Measurements from ENCODE around the gene SOCS6.
"Not testable (repeated sequence)": the region's sequence is repeated elsewhere in the genome, so short reads cannot be mapped to it uniquely, and the experiment has no call there.

SOCS6 gene, protein sequence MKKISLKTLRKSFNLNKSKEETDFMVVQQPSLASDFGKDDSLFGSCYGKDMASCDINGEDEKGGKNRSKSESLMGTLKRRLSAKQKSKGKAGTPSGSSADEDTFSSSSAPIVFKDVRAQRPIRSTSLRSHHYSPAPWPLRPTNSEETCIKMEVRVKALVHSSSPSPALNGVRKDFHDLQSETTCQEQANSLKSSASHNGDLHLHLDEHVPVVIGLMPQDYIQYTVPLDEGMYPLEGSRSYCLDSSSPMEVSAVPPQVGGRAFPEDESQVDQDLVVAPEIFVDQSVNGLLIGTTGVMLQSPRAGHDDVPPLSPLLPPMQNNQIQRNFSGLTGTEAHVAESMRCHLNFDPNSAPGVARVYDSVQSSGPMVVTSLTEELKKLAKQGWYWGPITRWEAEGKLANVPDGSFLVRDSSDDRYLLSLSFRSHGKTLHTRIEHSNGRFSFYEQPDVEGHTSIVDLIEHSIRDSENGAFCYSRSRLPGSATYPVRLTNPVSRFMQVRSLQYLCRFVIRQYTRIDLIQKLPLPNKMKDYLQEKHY

DNA sequence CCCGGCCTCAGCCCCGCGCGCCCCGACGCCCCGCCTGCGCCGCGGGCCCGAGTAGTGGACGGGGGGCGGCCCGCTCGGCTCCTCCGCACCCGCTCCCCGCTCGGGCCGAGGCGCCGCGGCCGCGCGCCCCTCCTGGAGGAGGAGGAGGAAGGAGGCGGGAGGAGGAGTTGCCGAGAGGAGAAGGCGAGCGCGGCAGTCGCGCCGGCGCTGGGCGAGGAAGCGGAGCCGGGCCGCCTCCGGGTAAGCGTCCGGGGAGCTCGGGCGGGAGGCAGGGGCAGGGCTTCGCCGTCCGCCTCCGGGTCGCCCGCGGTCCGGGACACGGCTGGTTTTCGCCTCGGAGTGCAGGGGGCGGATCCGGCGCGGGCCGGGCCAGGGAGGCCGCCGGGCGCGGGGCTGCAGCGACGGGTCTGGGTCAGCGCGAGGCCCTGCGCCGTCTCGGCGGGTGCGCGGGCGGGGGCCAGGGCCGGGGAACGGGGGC, at the start of gene SOCS6:
Gene SOCS6 (plus strand): TSS at position 195 of the 478 bp plus-strand sequence. CDS start 35,624 bp downstream, outside the sequence.
- DNase-seq = peak; percentile 10

DNA sequence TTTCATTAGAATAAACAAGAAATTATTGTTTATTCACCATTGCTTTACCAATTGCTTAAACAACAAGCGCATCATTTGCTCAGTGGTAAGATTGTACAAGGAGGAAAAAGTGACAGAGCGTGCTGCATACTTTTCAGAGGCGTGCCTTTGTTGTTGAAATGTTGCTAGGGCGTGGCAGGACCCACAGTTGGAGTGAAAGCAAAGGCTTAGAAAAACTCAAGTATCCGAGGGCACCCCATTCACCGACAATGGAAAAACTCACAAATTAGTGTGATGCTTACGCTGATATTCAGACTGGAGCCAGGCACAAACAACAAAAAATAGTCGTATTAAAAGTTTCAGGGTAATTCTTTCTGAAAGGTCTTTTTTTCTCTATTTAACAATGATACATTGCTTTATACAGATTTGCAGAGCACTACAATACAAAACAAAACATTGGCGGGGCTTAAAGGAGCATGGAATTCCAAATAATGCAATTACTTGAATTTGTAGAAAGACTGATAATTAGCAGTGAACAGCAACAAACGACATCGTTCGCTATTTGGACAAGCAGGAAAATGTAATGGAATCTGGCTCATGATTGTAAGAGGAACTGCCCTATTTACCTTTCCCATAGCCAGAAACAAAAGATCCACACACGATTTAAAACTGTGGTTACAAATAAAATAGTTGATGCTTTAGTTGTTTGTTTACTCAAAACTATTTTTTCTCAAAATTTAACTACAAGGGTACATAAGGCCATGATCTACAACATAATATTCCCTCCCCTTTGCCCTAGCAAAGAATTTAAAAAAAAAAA, 45.5 kb upstream of the SOCS6 start:
- DNase-seq = no peak

GRCh38 chr18:70246061-70246466, 42.8 kb upstream of the SOCS6 start:
- no peak for DNase-seq

DNA sequence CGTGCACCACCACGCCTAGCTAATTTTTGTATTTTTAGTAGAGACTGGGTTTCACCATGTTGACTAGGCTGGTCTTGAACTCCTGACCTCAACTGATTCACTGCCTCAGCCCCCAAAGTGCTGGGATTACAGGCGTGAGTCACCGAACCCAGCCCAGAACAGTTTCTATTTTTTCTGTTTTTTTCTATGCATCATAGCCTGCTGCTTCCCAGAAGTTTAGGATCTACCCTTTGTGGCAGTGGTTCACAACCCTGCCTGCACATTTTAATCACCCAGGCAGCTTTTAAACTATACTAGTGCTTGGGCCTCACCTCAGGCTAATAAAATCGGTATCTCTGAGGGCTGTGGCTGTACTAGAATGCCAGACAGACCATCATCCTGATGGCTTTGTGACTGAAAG, 39.7 kb upstream of the SOCS6 start:
- no peak for DNase-seq

DNA sequence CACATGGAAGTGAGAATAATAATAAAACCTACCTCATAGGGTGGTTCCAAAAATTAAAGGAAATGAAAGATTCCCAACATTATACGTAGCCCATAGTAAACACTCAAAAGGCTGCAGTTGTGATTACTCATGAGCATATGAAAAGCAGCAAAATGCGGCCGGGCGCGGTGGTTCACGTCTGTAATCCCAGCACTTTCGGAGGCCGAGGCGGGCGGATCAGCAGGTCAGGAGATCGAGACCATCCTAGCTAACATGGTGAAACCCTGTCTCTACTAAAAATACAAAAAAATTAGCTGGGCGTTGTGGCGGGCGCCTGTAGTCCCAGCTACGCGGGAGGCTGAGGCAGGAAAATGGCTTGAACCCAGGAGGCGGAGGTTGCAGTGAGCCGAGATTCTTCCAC, 39.0 kb upstream of the SOCS6 start:
- DNase-seq = not testable (repeated sequence)

DNA sequence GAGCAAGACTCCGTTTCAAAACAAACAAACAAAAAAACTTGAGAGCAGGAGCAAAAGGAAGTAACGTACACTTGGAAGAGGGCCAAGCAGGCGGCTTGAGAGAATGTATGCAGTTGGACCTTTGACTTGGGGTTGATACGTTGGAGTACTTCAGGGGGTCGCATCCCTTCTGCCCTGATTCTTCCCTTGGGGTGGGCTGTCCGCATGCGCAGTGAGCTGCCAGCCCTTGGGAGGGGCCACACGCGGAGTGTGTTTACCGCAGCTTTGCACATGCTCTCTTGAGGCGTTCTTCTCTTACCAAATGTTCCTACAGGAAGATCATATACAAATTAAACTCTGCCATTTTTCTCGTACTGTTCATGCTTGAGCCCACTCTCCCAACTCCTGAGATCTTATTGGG, 38.1 kb upstream of the SOCS6 start:
- DNase-seq = no peak

DNA sequence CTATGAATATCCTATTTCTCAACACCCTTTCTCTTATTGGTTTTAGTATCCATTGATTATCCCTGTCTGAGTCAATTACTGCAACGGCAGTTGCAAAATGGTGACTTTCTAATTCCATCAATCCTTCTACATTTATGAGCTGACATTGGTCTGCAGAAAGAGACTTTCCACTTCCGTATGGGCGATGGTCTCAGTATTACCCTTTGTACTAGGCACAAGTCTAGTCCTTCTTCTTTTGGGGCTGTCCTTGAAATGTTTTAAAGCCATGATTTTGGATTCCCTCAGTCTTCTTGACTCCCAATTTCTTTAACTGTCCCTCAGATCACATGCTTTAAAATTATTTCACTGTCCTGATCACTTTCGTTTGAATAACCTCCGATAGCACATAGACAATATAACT, 32.7 kb upstream of the SOCS6 start:
- no peak for DNase-seq

DNA sequence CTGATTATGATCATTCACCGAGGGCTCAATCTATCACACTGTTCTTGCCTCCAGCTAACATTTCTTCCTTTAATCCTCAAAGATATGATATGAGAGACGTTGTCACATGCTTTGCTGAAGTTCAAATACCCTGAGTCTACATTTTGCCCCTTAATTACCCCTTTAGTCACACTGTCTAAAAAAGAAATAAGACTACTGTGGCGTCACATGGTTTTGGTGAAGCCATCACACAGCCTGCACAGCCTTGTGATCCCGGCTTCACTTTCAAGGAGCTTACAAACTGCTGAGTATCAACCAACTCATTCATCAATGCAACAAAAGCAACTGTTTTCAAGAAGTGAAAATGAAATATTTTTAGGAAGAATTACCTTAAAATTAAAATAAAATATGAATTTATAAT, 31.9 kb upstream of the SOCS6 start:
- DNase-seq = no peak

DNA sequence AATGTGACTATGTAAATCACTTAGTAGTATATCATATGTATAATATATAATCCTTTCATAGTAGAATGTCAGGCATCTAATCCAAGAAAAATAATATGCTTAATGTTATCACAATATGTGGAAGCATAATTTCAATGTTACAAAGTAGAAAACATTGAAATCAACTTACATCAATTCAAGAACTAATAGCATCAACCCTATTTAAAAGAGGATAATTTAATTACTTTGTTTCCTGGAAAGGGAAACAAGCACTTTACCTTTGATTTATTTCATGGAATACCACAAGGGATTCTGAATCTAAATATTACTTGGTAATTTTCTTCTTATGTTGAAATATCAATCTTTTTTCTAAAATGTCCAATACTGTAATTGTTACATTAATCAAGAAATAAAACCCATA, 30.6 kb upstream of the SOCS6 start:
- DNase-seq = no peak

- no peak for DNase-seq
Observed at GRCh38 chr18:70260683-70261082, 28.2 kb upstream of the SOCS6 start.

DNA sequence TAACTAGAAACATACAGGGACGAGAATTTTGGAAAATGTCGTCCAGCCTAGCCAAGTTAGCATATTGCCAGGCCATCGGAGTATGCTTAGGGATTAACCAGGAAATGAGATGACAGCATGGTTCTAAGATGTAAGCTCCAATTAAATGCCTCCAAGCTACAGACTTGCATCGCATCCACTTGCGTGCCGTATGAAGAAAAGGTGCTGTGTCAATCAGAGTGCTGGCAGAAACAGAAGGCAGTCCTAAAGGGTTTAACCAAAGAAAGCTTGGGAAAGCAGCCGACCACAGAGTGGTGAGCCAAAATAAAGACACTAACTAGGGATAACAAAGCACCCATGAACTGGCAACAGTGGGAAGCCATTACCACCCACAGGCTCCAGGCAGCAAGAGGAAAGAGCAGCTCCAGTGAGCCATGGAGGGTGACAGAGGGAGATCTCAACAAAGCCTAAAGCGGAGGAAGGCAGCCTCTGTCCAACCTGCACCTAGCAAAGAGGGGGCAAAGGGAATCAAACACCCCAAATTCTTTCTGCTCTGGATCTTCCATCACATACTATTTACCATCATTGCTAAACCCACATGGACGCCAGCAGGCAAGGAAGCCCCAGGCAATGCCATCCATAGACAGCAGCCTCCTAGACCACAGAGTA, 27.6 kb upstream of the SOCS6 start:
- no peak for DNase-seq

DNA sequence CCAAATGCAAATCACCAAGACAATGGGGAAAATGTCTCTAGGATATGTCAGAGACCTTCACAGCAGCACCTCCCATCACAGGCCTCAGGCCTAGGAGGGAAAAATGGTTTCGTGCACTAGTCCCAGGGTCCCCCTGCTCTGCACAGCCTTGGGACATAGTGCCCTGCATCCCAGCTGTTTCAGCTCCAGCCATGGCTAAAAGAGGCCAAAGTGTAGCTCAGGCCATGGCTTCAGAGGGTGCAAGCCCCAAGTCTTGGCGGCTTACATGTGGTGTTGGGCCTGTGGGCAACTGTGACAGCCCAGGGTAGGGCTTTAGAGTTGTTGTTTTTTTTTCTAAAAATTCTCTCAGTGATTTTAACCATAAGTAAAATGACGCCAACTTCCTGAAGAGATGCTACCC, 25.5 kb upstream of the SOCS6 start:
- DNase-seq = no peak

GRCh38 chr18:70271742-70272141, 17.1 kb upstream of the SOCS6 start:
- DNase-seq = no peak

- no peak for DNase-seq
Observed at GRCh38 chr18:70273021-70273420, 15.8 kb upstream of the SOCS6 start.

- no peak for DNase-seq
Observed at GRCh38 chr18:70276416-70277191, 12.2 kb upstream of the SOCS6 start.

GRCh38 chr18:70279470-70279869, 9.4 kb upstream of the SOCS6 start:
- no peak for DNase-seq

GRCh38 chr18:70280007-70280925, 8.6 kb upstream of the SOCS6 start:
- DNase-seq = no peak

DNA sequence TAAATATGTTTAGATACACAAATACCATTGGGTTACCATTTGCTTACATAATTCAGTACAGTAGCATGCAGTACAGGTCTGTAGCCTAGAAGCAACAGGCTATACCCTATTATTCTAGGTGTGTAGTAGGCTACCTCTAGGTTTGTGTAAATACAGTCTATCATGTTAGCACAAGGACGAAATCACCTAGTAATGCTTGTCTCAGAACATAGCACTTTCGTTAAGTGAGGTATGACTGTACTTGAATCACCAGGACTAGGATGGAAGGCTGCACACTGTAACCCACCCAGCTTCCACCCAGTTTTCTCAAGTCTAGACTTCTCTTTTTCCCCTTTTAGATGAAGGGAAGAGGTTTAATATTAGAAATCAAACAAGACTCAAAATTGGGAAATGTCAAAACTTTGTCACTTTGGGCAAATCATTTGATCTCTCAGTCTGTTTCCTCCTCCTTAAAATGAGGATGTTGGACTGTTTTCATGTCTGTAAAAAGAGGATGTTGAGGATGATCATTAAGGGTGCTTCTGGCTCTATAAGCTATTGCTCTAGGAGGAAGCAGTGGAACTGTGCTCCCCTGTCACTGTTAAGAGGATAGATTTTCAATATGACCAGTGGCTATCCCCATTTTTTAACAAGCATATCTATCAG, 3.7 kb upstream of the SOCS6 start:
- DNase-seq = no peak

DNA sequence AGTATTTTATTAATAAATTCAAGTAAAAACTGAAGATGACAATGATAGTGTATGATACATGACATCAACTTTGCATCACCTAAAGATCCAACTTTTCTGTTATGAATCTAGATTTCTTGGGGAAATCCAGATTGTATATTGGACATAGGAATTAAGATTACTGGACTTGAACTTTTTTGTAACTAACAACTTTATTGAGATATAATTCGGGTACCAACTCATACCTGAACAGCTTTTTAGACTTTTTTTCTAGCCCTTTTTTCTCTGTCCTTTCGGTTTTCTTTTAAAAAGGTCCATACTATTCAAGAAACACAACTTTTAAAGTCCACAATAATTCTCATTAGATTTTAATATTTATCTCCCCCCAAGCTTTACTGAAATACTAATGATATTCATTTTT, 1.1 kb upstream of the SOCS6 start:
- DNase-seq = no peak

DNA sequence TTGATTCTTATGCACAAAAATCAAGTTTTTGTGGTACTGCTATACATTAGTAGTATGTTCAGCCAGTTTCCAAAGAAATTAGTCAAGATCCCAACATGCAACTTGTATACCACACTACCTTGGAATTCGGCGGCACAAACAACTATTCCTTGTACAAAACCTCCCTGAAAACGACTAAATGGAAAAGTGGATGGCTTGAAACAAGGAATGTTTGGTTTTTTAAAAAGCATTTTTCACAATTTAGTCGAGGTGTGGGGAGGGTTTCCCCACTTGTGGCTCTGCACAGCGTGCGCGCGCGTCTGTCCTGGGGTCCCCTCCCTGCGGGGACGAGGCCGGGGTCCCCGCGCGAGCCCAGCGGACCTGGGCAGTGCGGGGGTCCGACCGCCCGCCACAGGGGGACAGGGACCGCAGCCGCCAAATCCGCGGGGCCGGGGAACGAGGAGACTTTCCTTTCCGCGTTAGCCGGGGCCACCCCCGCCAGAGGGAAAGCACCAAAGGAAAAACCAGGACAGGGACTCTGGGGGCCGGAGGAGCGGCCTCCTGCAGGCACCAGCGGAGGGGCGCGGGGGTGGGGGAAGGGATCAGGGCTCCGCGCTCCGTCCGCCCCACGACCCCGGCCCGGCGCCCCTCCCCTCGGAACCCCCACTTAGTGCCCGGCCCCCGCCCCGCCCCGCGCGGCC, 534 bp upstream of the SOCS6 start:
- DNase-seq = peak; percentile 13
